SK-N-SH treated with all-trans-retinoic acid at 6 μM for 48 hours (cell line): Measurements from ENCODE around the gene PRL.
A peak's percentile ranks its signal among the peaks of the same experiment; 100 is the strongest.

Source experiments
- ATAC-seq: fragments of 200-7000 bp; cut with Tn5 transposase; 3 replicates; pipeline ENCODE4 v1.9.1; 2020; ENCODE audit warnings: mild to moderate bottlenecking, moderate library complexity
- CSDC2 ChIP-seq: fragments of 250-450 bp; sonication (Bioruptor Pico); IDR thresholded peaks from 2 replicates; pipeline ENCODE4 v1.5.0; 2020; ENCODE audit warnings: mild to moderate bottlenecking, moderate library complexity
- ESRRG ChIP-seq: fragments of 250-450 bp; sonication (Bioruptor Pico); IDR thresholded peaks from 2 replicates; pipeline ENCODE4 v1.6.1; 2021; ENCODE audit warnings: mild to moderate bottlenecking
- GLIS3 ChIP-seq: fragments of 250-450 bp; sonication (Bioruptor Pico); IDR thresholded peaks from 2 replicates; pipeline ENCODE4 v1.5.0; 2020; ENCODE audit warnings: mild to moderate bottlenecking, moderate library complexity
- ISL1 ChIP-seq: fragments of 250-450 bp; sonication (Bioruptor Pico); IDR thresholded peaks from 2 replicates; pipeline ENCODE4 v2.1.2; 2022; ENCODE audit warnings: mild to moderate bottlenecking, moderate library complexity
- OSR1 ChIP-seq: fragments of 250-450 bp; sonication (Bioruptor Pico); IDR thresholded peaks from 2 replicates; pipeline ENCODE4 v1.8.0; 2022; ENCODE audit warnings: moderate library complexity, mild to moderate bottlenecking, inconsistent platforms
- PATZ1 ChIP-seq: fragments of 250-450 bp; sonication (Bioruptor Pico); IDR thresholded peaks from 2 replicates; pipeline ENCODE4 v1.8.0; 2020; ENCODE audit warnings: mild to moderate bottlenecking, moderate library complexity, borderline replicate concordance
- RARB ChIP-seq: fragments of 250-450 bp; sonication (Bioruptor Pico); IDR thresholded peaks from 2 replicates; pipeline ENCODE4 v1.8.0; 2021; ENCODE audit warnings: mild to moderate bottlenecking, moderate library complexity
- SNAI2 ChIP-seq: fragments of 250-450 bp; sonication (Bioruptor Pico); IDR thresholded peaks from 2 replicates; pipeline ENCODE4 v1.5.0; 2020; ENCODE audit warnings: mild to moderate bottlenecking, moderate library complexity
- TOX ChIP-seq: fragments of 250-450 bp; sonication (Bioruptor Pico); IDR thresholded peaks from 2 replicates; pipeline ENCODE4 v1.8.0; 2021; ENCODE audit warnings: mild to moderate bottlenecking, moderate library complexity, borderline replicate concordance
- TSHZ2 ChIP-seq: fragments of 250-450 bp; sonication (Bioruptor Pico); IDR thresholded peaks from 2 replicates; pipeline ENCODE4 v1.5.0; 2020; ENCODE audit warnings: mild to moderate bottlenecking, moderate library complexity
- ZC3H10 ChIP-seq: fragments of 250-450 bp; sonication (Bioruptor Pico); IDR thresholded peaks from 2 replicates; pipeline ENCODE4 v1.5.1; 2021; ENCODE audit warnings: mild to moderate bottlenecking, moderate library complexity
- ZFP30 ChIP-seq: fragments of 450-650 bp; formaldehyde crosslinking; IDR thresholded peaks from 2 replicates; pipeline ENCODE4 v1.5.0; 2022; ENCODE audit warnings: mild to moderate bottlenecking, moderate library complexity
- ZNF70 ChIP-seq: fragments of 450-650 bp; formaldehyde crosslinking; IDR thresholded peaks from 2 replicates; pipeline ENCODE4 v1.5.0; 2020; ENCODE audit warnings: mild to moderate bottlenecking, moderate library complexity
- ZNF8 ChIP-seq: fragments of 450-650 bp; formaldehyde crosslinking; IDR thresholded peaks from 2 replicates; pipeline ENCODE4 v1.5.0; 2020; ENCODE audit warnings: mild to moderate bottlenecking, moderate library complexity
- TF ChIP-seq, protein P1 (sequence below): fragments of 250-450 bp; sonication (Bioruptor Pico); IDR thresholded peaks from 2 replicates; pipeline ENCODE4 v1.5.1; 2020; ENCODE audit warnings: low read depth, mild to moderate bottlenecking, moderate library complexity
- TF ChIP-seq, protein P2 (sequence below): fragments of 250-450 bp; sonication (Bioruptor Pico); IDR thresholded peaks from 2 replicates; pipeline ENCODE4 v1.8.0; 2021; ENCODE audit warnings: low read depth, mild to moderate bottlenecking, moderate library complexity, borderline replicate concordance
- TF ChIP-seq, protein P3 (sequence below): fragments of 250-450 bp; sonication (Bioruptor Pico); IDR thresholded peaks from 2 replicates; pipeline ENCODE4 v1.5.1; 2021; ENCODE audit warnings: mild to moderate bottlenecking, moderate library complexity

PRL gene

GRCh38 chr6:22322103-22323030 is 25.5 kb upstream of the PRL start:
- no peak for TF ChIP-seq OSR1 (CRISPR knock-in tag)
- TF ChIP-seq, protein P1, sequence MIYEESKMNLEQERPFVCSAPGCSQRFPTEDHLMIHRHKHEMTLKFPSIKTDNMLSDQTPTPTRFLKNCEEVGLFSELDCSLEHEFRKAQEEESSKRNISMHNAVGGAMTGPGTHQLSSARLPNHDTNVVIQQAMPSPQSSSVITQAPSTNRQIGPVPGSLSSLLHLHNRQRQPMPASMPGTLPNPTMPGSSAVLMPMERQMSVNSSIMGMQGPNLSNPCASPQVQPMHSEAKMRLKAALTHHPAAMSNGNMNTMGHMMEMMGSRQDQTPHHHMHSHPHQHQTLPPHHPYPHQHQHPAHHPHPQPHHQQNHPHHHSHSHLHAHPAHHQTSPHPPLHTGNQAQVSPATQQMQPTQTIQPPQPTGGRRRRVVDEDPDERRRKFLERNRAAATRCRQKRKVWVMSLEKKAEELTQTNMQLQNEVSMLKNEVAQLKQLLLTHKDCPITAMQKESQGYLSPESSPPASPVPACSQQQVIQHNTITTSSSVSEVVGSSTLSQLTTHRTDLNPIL (CRISPR knock-in tag), result no peak
- TF ChIP-seq ESRRG, result no peak
- TF ChIP-seq CSDC2 (CRISPR knock-in tag), result no peak
- TF ChIP-seq TOX (CRISPR knock-in tag), result no peak
- TF ChIP-seq TSHZ2, result no peak
- TF ChIP-seq, protein P2, sequence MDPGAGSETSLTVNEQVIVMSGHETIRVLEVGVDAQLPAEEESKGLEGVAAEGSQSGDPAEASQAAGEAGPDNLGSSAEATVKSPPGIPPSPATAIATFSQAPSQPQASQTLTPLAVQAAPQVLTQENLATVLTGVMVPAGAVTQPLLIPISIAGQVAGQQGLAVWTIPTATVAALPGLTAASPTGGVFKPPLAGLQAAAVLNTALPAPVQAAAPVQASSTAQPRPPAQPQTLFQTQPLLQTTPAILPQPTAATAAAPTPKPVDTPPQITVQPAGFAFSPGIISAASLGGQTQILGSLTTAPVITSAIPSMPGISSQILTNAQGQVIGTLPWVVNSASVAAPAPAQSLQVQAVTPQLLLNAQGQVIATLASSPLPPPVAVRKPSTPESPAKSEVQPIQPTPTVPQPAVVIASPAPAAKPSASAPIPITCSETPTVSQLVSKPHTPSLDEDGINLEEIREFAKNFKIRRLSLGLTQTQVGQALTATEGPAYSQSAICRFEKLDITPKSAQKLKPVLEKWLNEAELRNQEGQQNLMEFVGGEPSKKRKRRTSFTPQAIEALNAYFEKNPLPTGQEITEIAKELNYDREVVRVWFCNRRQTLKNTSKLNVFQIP (CRISPR knock-in tag), result no peak
- no peak for TF ChIP-seq PATZ1 (CRISPR knock-in tag)
- no peak for TF ChIP-seq ZFP30 (CRISPR knock-in tag)
- no peak for TF ChIP-seq ISL1 (CRISPR knock-in tag)
- no peak for TF ChIP-seq ZNF8 (CRISPR knock-in tag)
- TF ChIP-seq, all 23 proteins: peak for 0
- no peak for ATAC-seq

GRCh38 chr6:22320750-22321149 is 23.9 kb upstream of the PRL start:
- TF ChIP-seq GLIS3 (CRISPR knock-in tag) (no peak), ISL1 (CRISPR knock-in tag) (peak; percentile 48), ESRRG (no peak), TOX (CRISPR knock-in tag) (peak; percentile 18; the same call in 1 of the 2 replicates)
- ATAC-seq, result peak; percentile 96

DNA sequence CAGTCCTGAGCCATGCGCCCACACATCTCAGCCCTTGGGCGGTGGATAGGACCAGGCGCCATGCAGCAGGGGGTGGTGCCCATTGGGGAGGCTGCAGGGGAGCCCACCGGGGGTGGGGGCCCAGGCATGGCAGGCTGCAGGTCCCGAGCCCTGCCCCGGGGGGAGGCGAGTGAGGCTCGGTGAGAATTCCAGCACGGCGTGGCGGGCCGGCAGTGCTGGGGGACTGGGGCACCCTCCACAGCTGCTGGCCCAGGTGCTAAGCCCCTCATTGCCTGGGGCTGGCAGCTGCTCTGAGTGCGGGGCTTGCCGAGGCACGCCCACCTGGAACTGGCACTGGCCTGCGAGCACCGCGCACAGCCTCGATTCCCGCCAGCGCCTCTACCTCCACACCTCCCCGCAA is 21.6 kb upstream of the PRL start:
- ATAC-seq, result no peak

DNA sequence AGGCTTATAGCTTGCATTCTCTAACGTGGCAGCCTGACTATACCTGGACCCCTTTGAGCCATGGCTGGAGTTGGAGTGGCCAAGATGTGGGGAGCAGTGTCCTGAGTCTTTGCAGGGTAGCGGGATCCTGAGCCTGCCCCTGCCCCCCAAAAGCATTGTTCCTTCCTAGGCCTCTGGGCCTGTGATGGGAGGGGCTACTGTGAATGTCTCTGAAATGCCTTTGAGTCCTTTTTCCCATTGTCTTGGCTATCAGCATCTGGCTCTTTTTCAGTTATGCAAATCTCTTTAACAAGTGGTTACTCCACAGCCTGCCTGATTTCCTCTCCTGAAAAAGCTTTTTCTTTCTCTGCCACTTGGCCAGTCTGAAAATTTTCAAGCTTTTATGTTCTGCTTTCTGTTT is 17.0 kb upstream of the PRL start:
- ATAC-seq, result no peak
- no peak for TF ChIP-seq ZC3H10 (CRISPR knock-in tag)
- TF ChIP-seq PATZ1 (CRISPR knock-in tag), result no peak
- TF ChIP-seq ESRRG, result no peak
- TF ChIP-seq GLIS3 (CRISPR knock-in tag), result no peak
- no peak for TF ChIP-seq ISL1 (CRISPR knock-in tag)
- TF ChIP-seq OSR1 (CRISPR knock-in tag), result no peak
- TF ChIP-seq, protein P3, sequence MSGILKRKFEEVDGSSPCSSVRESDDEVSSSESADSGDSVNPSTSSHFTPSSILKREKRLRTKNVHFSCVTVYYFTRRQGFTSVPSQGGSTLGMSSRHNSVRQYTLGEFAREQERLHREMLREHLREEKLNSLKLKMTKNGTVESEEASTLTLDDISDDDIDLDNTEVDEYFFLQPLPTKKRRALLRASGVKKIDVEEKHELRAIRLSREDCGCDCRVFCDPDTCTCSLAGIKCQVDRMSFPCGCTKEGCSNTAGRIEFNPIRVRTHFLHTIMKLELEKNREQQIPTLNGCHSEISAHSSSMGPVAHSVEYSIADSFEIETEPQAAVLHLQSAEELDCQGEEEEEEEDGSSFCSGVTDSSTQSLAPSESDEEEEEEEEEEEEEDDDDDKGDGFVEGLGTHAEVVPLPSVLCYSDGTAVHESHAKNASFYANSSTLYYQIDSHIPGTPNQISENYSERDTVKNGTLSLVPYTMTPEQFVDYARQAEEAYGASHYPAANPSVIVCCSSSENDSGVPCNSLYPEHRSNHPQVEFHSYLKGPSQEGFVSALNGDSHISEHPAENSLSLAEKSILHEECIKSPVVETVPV (CRISPR knock-in tag), result no peak
- TF ChIP-seq ZNF70 (CRISPR knock-in tag), result no peak
- TF ChIP-seq RARB (CRISPR knock-in tag), result no peak
- TF ChIP-seq SNAI2 (CRISPR knock-in tag), result no peak
- TF ChIP-seq, protein P2 (CRISPR knock-in tag), result no peak
- no peak for TF ChIP-seq ZFP30 (CRISPR knock-in tag)

More for the DNA sequence above, 21.6 kb upstream of the PRL start:
- TF ChIP-seq, protein P3 (CRISPR knock-in tag), result no peak
